GM12892 (cell line): Measurements from ENCODE around the gene CKMT2.

ENCODE experiments used
- POLR2A ChIP-seq: IDR thresholded peaks from 2 replicates; pipeline ENCODE4 v1.6.1; 2011; ENCODE audit warnings: low read depth, low read length, control low read depth
- POLR2AphosphoS5 ChIP-seq: IDR thresholded peaks from 2 replicates; pipeline ENCODE4 v1.6.1; 2011; ENCODE audit warnings: low read depth, low read length, control low read depth

GRCh38 chr5:81225463-81225862, 7.7 kb upstream of the CKMT2 start:
- no peak for TF ChIP-seq POLR2A
- no peak for TF ChIP-seq POLR2AphosphoS5
